NCI-H2107 treated with DMSO at 0.1 percent for 48 hours (cell line): Measurements from ENCODE around the gene ANO4.
A peak's percentile ranks its signal among the peaks of the same experiment; 100 is the strongest.

Source experiments
- DNase-seq: peaks from one replicate; lab custom pipeline; 2025; ENCODE audit not compliant: unreplicated experiment; lab: John Stamatoyannopoulos, UW

ANO4 gene

DNA sequence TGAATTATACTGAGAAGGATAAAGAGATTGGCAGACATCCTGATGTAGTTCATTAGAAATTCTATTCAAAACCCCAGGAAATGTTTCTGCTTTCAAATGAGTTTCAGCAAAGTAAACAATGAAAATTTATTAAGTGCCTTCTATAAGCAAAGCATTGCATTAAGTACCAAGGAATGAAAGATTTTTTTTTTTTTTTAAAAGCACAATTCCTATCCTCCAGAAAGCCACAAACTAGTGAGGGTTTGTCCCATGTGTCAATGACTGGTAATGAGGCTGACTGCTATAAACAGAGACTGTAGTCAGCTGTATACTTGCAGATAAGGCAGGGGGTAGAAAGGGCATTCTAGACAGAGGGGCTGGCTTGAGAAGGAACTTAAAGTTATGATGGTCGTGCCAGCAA is 6.7 kb downstream of the ANO4 start:
- DNase-seq = no peak

DNA sequence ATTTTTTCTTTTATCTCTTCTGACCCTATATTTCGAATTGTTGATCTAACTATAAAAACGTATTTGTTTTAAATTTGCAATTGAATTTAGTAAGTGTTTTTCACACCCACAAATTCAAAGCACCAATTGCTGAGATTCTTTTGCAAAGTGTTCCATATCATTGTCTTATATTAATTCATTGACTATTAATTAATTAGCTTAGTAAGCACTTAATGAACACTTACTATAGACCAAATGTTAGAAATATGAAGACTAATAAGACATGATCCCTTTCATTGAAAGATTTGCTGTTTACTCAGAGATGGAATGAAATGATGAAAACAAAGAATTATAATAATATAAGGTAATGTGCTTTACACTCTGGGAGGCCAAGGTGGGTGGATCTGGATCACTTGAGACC is 14.2 kb downstream of the ANO4 start:
- no peak for DNase-seq

DNA sequence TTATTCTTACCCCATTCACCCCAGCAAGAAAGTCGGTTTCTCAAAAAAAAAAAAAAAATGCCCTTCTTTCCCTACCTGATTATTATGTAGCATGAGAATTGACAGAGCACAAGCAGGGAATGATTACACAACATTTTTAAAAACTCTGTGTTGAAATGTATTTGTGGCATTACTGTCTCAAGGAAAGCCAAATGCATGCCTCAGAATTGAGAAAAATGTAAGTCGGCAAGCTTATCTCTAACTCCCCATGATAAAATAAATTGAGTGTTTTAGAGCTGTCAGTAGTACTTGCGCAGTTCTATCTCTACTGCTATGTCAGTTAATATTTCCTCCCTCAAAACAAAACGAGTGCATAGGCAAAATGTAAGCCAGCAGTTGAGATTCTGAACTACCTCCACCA is 25.7 kb downstream of the ANO4 start:
- no peak for DNase-seq

- DNase-seq = no peak
Observed at GRCh38 chr12:100823963-100824362, 29.4 kb downstream of the ANO4 start.

DNA sequence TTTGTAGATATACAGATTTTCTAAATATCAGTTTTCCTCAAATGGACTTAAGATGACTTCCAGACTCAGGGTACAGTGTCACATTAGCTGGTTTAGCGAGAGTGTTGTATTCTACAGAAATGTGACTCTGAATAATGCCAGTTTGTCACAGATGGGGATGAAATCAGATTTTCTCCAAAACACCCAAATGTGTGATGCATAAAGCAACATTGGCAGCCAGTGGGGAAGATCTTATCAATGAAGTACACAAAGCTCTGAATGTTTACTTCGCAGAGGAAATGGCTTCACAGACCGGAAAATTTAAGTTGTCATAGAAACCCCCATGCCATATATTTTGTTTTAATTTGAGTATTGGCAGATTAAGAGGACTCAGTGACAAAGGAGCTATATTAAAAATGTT is 29.9 kb downstream of the ANO4 start:
- DNase-seq = no peak

GRCh38 chr12:100826323-100826722 is 31.7 kb downstream of the ANO4 start:
- DNase-seq = no peak

DNA sequence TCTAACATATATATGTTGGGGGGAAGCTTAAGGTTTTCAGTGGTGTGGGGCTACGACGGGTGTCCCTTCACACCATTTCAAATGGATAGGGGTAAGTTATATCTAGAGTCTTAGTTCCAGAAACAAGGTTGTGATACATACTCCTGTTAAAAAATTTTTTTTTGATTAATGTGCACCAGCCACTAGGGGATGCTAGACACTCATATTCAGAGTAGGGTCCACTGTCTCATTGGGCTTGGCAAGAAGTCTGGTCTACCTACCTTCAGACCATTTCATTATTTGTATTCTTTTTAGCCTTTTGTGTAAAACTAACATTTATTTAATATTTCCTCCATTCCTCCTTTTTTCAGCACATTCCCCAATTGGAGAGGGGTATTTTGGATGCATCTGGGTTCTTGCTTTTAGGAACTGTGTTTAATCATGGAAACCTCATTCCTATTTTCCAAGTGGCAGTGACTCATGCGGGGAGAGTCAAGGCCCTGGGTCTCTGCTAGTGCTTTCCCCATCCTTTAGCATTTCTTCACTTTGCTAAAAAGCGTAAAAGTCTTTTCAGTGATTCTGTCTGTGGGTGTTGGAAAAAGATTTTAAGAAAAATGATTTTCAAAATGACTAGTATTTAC is 33.4 kb downstream of the ANO4 start:
- peak; percentile 15 for DNase-seq

GRCh38 chr12:100830003-100830795 is 35.6 kb downstream of the ANO4 start:
- DNase-seq = no peak

GRCh38 chr12:100833282-100833681 is 38.7 kb downstream of the ANO4 start:
- DNase-seq = no peak

- DNase-seq = no peak
Observed at GRCh38 chr12:100840748-100841147, 46.2 kb downstream of the ANO4 start.

DNA sequence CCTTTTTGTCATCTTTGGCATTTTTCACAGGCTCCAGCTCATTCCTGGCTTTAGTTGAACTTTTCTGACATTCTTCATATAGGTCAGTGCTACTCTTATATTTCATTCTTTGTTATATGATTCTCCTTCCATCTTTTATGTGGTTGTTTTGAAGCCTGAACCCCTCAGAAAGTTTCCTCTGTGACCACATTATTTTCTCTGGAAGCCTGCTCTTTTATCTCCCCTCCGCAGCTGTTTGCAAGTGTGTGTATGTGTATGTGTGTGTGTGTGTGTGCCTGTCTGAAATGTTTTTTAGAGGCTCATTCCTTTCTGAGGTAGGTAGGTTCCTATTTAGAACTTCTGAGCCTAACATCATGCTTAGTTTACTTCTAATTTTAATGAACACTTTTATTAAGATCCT is 47.6 kb downstream of the ANO4 start:
- no peak for DNase-seq

DNA sequence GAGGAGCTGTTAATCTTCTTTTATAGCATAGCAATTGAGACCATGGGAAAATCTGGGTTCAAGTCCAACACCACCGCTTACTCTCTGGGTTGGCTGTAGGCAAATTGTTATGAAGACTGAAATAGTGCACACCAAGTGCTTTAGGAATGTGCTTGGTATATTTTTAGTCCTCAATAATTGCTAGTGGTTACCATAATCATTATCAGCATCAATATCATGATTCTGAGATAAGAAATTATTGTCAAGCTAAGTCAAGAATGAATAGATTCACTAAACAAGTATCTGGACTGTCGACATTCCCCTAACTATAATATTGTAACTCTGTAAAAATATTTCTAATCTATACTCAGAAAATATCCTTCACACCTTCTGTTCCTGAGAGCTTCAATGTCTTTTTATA is 48.5 kb downstream of the ANO4 start:
- DNase-seq = no peak

DNA sequence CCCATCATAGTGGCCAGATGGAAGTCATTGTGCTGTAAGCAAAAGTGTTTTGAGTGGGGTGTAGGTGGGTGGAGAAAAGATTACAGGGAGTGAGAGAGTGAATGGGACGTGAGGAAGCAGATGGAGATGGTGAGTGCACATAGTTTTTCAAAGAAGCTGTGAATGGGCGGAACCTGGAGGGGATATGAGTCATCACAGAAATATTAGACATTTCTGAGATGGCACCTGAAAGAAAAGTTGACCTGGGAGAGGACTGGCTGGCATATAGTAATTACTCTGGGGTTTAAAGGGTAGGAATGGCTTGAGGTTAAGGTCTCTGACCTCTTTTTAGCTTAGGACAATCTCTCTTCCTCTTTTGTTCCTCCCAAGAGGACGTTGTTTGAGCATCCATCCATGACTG is 50.5 kb downstream of the ANO4 start:
- no peak for DNase-seq

- no peak for DNase-seq
Observed at GRCh38 chr12:100851637-100852036, 57.1 kb downstream of the ANO4 start.

DNA sequence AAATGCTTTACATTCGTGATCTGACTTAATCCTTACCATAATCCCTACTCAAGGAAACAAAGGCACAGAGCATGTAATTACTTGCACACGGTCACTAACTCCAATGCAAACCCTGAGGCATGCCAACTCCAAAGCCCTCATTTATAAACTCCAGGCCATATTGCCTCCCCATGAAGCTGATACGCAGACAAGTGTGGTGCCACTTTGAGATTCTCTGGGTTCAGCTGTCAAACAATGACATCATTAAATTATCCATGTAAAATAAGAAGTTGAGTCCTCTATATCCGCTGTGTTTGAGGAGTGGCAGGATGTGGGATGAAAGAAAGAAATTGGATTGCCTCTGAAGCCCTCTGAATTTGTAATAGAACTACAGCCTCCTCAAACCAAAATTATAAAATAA is 62.8 kb downstream of the ANO4 start:
- DNase-seq = no peak

DNA sequence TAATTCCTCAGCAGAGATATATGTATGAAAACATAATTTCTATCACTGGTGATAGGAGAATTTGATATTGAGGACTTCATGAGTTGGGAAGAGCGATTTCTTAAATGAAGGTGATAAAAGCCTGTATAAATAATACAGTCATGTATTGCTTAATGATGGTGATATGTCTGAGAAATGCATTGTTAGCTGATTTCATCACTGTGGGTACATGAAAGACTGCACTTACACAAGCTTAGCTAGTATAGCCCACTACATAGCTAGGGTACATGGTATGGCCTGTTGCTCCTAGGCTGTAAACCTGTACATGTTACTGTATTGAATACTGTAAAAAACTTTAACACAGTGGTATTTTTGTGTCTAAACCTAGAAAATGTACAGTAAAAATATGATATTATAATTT is 63.4 kb downstream of the ANO4 start:
- no peak for DNase-seq

DNA sequence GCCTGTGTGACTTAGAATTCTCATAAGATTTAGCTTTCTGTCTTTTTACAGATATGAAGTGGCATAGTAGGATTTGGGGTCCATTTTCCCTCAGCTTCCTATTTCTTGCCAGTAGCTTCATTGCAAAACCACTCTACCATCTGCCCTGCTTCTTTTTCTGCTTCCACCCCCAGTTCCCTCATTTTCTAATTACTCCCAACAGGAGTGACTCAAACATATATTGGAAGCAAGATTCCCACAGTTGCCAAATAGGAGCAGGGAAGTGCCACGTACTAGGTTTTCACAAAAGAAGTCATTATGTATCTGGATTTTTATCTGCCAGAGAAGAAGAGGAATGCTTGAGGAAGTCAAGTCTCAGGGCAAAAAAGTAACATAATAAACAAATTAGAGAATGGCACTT is 64.1 kb downstream of the ANO4 start:
- no peak for DNase-seq

GRCh38 chr12:100859063-100859627 is 64.6 kb downstream of the ANO4 start:
- DNase-seq = no peak

DNA sequence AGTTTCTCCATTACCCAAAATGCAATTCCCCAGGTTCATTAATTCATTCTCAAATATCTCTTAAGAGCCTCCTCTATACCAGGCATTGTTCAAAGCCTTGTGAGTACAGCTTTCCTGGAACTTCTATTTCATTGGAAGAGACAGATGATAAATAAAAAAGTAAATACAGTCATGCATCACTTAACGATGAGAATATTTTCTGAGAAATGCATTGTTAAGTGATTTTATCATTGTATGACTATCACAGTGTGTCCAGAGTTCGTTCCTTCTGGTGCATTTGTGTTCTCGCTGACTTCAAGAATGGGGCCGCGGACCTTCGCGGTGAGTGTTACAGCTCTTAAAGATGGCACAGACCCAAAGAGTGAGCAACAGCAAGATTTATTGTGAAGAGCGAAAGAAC is 66.0 kb downstream of the ANO4 start:
- no peak for DNase-seq

DNA sequence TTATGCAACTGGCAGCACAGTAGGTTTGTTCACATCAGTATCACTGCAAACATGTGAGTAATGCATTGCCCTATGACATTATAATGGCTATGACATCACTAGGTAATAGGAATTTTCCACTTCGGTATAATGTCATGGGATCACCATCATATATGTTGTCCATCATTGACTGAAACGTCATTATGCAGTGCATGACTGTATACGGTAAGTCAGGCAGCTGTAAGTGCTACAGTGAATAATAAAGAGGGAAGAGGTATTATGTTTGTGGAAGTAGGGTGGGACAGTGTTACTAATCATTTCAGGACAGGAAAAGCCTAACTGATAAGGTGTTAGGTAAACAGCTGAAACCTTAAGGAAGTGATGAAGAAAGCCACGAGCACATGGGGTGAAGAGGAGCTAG is 68.1 kb downstream of the ANO4 start:
- no peak for DNase-seq

- DNase-seq = no peak
Observed at GRCh38 chr12:100864366-100864765, 69.8 kb downstream of the ANO4 start.

GRCh38 chr12:100867639-100868393 is 73.2 kb downstream of the ANO4 start:
- DNase-seq = no peak
